Panc1 (cell line): Measurements from ENCODE around the gene LAMC3.

Experiments used
- CTCF ChIP-seq: fragments of 450-650 bp; IDR thresholded peaks from 2 replicates; pipeline ENCODE4 v1.5.1; 2017; ENCODE audit warnings: mild to moderate bottlenecking
- POLR2AphosphoS5 ChIP-seq: IDR thresholded peaks from 2 replicates; pipeline ENCODE4 v1.6.1; 2012; ENCODE audit warnings: mild to moderate bottlenecking, low read depth, low read length, moderate library complexity
- REST ChIP-seq, 2 experiments: IDR thresholded peaks; 2 replicates each; pipeline ENCODE4 v1.6.1; 2011 to 2012; ENCODE audit warnings: low read depth in 2 of 2, control low read depth in 1 of 2, low read length in 1 of 2, mild to moderate bottlenecking in 1 of 2, moderate library complexity in 1 of 2; ENCODE audit not compliant: insufficient read depth in 1 of 2
- SIN3A ChIP-seq: IDR thresholded peaks from 2 replicates; pipeline ENCODE4 v1.6.1; 2012; ENCODE audit warnings: low read depth, mild to moderate bottlenecking, low read length, moderate library complexity, borderline replicate concordance; ENCODE audit not compliant: insufficient read depth

GRCh38 chr9:131050831-131051230 is 41.9 kb downstream of the LAMC3 start:
- TF ChIP-seq CTCF, result no peak
- no peak for TF ChIP-seq POLR2AphosphoS5
- no peak for TF ChIP-seq REST (IDR thresholded peaks at IDR 0.05; ENCODE audit: insufficient read depth in 1 of 2, low read depth in 2 of 2, low read length in 1 of 2)
- no peak for TF ChIP-seq SIN3A
